Spleen (tissue), 7 donors: ENCODE results near the gene BRINP1.

Source experiments
- POLR2AphosphoS5 ChIP-seq, 3 donors: sonication (generic); formaldehyde crosslinking; IDR thresholded peaks; one replicate each; pipeline ENCODE4 v1.5.1; 2017; ENCODE audit warnings: antibody characterized with exemption in 3 of 3
- TF ChIP-seq, protein P1 (sequence below), 11 experiments: fragments of 200-600 bp in 7 of 11; fragments of 450-650 bp in 4 of 11; sonication (generic) in 4 of 11; IDR thresholded peaks in 8 of 11; conservative IDR thresholded peaks in 3 of 11; 1 replicate in 7 of 11; 2 replicates in 4 of 11; pipeline versions ENCODE4 v1.4.0 to v1.8.0; 2016 to 2021; ENCODE audit warnings: antibody characterized with exemption in 11 of 11, inconsistent platforms in 4 of 11, mild to moderate bottlenecking in 1 of 11
- donor health status: DM: no; HTN: no; CAD: no; lungs with moderate emphysema.
- donor health status: DM: no; HTN: no; CAD: no.
- donor health status: DM: no; HTN: no; CAD: no.

DNA sequence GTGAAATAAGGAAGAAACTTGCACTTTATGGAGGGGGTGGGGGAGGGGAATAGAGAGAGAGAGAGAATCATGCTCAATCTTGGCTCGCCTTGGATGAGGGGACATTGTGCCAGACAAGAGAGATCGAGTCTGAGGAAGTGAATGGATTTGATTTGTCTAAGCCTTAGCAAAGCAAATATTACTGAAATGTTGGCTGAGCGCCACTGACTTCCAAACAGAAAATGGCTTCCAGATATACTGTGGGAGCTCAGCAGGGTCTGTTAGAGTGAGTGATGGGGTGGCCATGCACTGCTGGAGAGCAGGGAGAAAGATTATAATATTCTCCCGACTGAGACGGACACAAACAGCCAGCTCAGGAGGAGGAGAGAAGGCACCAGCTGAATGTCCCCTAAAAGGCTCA, 34.5 kb downstream of the BRINP1 start:
- TF ChIP-seq POLR2AphosphoS5 (IDR thresholded peaks at IDR 0.05), result no peak
- TF ChIP-seq, protein P1, sequence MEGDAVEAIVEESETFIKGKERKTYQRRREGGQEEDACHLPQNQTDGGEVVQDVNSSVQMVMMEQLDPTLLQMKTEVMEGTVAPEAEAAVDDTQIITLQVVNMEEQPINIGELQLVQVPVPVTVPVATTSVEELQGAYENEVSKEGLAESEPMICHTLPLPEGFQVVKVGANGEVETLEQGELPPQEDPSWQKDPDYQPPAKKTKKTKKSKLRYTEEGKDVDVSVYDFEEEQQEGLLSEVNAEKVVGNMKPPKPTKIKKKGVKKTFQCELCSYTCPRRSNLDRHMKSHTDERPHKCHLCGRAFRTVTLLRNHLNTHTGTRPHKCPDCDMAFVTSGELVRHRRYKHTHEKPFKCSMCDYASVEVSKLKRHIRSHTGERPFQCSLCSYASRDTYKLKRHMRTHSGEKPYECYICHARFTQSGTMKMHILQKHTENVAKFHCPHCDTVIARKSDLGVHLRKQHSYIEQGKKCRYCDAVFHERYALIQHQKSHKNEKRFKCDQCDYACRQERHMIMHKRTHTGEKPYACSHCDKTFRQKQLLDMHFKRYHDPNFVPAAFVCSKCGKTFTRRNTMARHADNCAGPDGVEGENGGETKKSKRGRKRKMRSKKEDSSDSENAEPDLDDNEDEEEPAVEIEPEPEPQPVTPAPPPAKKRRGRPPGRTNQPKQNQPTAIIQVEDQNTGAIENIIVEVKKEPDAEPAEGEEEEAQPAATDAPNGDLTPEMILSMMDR (IDR thresholded peaks at IDR 0.05 in 8 of 11, conservative IDR thresholded peaks at IDR 0.05 in 3 of 11), result no peak
